Activated T-cell treated with anti-CD3 and anti-CD28 coated beads, Interleukin-2, amount 50 U/mL, for 48 hours (primary cell): Measurements from ENCODE around the gene ZNF837.
A peak's percentile ranks its signal among the peaks of the same experiment; 100 is the strongest.
"Not testable (repeated sequence)": the region's sequence is repeated elsewhere in the genome, so short reads cannot be mapped to it uniquely, and the experiment has no call there.

ENCODE experiments used
- DNase-seq, 2 experiments: peaks; one replicate each; pipeline ENCODE4 v3.0.0-alpha.2; 2020

ZNF837 gene

GRCh38 chr19:58350001-58350861 lies 30.6 kb downstream of the ZNF837 start:
- no peak for DNase-seq

DNA sequence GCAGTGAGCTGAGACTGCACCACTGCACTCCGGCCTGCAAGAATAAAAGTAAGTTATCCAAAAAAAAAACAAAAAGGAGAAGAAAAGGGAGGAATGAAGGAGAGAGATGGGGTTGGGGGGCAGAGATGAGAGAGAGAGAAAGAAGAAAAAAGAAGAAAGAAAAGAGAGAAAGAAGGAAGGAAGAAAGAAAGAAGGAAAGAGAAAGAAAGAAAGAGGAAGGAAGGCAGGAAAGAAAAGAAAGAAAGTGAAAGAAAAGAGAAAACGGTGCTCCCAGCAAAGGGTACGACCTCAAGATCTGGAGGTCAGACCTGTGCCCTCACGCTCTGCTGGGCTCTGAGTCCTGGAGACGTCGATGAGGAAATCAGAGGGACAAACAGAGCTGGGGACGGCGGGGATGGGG lies 31.2 kb downstream of the ZNF837 start:
- no peak for DNase-seq

DNA sequence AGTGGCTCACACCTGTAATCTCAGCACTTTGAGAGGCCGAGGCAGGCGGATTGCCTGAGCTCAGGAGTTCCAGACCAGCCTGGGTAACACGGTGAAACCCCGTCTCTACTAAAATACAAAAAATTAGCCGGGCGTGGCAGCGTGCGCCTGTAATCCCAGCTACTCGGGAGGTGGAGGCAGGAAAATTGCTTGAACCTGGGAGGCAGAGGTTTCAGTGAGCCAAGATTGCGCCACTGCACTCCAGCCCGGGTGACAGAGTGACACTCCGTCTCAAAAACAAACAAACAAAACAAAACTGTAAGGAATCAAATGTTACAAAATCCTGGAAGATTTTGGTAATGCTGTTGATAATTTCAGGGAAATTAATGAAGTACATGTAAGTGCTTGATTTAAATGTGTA lies 32.8 kb downstream of the ZNF837 start:
- not testable (repeated sequence) for DNase-seq

DNA sequence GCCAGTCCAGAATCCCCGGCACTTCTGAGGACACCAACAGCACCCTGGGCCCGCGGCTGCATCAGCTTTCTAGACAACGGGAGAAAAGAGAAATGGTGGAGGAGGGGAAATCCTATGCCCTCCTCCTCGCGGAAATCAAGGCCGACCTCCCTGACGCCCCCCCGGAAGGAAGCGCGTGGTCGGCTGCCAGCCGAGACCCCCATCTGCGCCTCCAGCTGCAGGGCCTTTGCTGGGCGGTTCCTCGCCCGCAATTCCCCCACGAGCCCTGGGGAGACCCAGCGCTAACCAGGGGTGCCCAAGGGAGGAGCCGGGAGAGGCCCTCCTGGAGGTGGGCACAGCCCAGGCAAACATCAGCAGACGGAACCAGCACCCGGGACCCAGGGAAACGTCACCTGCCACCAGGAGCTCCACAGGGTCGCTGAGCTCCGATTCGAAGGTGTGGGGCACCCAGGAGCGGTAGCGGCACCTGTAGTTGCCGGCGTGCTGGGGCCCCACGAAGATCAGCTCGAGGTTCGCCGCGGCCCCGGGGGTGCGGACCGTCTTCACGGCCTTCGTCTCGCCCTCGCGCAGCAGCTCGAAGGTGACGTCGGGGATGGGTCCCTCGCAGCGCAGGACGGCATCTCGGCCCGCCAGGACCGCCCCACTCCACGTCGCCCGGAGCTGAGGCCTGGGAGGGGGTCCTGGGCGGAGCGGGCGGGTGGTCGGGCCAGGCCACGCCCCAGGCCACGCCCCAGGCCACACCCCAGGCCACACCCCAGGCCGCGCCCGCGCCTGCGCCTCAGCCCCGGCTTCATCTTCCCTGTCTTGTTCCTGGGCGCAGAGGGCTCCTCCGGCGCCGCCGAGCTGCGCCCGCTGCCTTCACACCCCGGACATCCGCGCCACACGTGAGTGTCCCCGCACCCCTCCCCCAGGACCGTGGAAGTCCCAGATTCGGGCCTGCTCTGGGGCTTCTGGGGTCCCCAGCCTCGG lies 33.6 kb downstream of the ZNF837 start:
- DNase-seq, result peak; percentile 82 to 83

DNA sequence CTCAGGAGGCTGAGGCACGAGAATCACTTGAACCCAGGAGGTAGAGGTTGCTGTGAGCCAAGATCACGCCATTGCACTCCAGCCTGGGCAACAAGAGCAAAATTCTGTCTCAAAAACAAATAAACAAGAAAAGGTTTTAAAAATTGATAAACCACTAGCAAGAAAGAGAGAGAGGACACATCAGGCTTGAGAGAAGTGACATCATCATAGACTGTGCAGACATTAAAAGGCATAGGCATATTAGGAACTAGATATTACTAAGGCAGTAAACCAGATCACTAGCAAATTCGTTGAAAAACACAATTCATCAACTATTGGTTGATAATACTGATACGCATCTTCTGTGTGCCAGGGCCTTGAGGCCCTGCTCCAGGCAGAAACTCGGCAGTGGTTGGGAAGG lies 35.3 kb downstream of the ZNF837 start:
- DNase-seq, result no peak

DNA sequence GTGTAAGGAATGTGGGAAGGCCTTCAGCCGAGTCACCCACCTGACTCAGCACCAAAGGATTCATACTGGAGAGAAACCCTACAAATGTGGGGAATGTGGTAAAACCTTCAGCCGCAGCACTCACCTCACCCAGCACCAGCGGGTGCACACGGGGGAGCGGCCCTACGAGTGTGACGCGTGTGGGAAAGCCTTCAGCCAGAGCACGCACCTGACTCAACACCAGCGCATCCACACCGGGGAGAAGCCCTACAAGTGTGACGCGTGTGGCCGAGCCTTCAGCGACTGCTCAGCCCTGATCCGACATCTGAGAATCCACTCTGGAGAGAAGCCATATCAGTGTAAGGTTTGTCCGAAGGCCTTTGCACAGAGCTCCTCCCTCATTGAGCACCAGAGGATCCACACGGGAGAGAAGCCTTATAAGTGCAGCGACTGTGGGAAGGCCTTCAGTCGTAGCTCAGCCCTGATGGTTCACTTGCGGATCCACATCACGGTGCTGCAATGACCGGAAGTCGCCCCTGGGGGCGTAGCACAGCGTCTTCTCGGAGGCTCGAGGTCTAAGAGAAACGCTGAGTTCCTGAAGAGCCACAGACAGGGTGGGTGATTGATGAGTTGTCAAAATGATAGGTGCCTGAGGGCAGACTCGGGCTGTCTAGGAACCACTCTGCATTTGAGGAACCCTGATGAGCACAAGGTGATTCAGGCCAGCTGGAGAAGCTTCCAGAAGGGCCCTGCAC lies 41.8 kb downstream of the ZNF837 start:
- no peak for DNase-seq

DNA sequence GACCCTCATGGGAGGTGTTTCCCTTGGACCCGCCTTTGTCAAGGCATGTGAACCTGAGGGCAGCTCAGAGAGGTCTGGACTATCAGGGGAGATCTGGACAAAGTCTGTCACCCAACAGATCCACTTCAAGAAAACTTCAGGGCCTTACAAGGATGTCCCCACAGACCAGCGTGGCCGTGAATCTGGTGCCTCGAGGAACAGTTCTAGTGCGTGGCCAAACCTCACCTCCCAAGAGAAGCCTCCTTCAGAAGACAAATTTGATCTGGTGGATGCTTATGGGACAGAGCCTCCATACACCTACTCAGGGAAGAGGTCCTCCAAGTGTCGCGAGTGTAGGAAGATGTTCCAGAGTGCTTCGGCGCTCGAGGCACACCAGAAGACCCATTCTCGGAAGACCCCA lies 42.5 kb downstream of the ZNF837 start:
- no peak for DNase-seq

DNA sequence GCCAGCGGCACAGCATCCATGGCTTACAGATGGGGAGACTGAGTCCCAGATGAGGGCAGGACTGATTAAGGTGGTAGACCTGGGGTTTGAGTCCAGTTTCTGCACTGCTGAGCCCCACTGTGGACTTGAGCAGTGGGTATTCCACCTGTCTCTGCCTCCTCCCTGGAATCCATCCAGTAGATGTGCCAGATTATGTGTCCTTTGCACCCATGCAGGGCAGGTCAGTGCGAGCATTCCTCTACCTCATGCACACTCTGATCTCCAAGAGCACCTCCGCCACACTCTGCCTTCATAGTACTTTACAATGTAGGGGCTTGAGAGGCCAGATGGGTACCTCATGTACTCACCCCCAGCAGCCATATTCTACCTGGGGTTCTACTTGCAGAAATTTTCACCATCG lies 44.0 kb downstream of the ZNF837 start:
- no peak for DNase-seq

DNA sequence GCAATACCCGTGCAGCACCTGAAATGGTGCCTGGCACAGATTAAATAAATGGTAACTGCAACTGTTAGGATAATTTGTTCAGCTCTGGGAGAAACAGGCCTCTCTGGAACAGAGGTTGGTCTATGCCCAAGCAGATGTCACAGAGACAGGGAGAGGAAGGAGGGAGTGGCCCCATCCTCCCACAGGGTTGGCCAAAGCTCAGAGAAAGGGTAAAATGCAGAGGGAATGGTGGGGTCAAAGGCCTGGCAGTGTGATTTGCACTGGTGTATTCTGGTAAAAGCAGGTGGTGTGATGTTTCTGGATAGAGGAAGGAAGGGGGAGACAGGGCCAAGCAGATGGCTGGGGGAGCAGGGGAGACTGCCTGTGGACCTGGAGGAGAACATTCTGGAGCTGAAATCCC lies 44.6 kb downstream of the ZNF837 start:
- no peak for DNase-seq

- DNase-seq, result no peak
These were observed 45.2 kb downstream of the ZNF837 start for GRCh38 chr19:58335630-58336029.

GRCh38 chr19:58334691-58335249 lies 46.1 kb downstream of the ZNF837 start:
- DNase-seq, result no peak

DNA sequence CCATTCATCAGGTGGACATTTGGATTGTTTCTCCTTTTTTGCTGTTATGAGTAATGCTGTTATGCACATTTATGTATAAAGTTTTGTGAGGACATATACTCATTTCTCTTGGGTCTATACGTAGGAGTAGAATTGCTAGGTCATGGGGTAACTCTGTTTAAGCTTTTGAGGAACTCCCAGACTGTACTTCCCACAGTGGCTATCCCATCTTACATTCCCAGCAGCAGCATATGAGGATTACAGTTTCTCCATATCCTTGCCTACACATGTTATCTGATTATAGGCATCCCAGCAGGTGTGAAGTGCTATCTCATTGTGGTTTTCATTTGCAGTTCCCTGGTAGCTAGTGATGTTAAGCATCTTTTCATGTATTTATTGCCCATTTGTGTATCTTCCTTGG lies 48.1 kb downstream of the ZNF837 start:
- no peak for DNase-seq

DNA sequence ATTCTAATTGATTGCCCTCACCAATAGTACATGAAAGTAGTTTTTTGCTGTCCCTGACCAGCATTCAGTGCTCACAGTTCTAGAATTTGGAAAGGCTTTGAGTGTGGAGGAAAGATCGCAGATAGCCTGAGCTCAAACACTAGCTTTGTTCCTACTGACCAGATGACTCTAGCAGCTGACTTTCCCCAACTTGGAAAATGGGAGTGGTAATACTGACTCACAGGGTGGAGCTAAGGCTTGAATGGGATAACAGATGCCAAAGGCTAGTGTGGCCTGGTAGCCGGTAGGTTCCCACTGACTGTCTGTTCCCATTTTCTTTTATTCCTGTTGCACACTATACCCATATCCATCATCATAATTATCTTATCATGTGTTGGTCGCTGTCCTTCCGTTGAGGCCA lies 50.4 kb downstream of the ZNF837 start:
- no peak for DNase-seq

- peak; percentile 47 to 49 for DNase-seq
These were observed 51.8 kb downstream of the ZNF837 start for GRCh38 chr19:58328999-58329398.

DNA sequence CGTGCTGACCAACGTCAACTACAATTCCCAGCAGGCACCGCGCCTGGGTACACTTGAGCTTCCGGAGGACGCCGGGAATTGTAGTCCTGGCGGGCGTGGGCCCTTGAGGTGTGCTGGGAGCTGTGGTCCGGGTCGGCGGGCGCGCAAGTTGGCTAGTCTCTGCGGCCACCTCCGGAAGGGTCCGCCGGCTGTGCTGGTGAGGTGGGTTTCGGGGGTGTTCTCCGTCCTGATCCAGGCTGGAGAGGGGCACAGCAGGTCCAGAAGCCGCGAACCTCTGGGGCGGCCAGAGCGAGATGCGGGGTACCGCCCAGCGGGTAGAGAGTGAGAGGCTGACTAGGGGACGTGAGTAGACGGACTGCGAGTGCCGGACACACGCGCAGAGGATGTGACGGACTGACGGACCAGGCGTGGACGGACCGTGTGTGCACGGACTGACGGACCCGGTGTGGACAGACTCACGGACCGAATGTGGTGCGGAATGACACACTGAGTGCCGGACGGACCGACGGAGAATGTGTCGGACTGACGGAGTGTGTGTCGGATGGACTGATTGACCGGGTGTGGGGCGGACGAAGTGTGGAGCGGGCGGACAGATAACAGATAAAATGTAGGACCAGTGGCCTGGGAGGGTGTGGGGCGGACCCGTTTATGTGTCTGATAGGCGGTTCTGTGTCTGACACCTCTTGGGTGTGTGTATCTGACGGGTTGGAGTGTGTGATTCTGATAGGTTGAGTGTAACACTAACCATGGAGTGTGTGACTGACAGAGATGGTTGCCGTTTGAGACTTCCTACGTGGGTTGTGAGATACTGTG lies 53.7 kb downstream of the ZNF837 start, which contains the start of gene ZSCAN22:
Gene ZSCAN22, plus strand, starts transcription at position 81 of the 813 bp plus-strand sequence. CDS start 7,809 bp downstream, outside the sequence.
- DNase-seq, result peak; percentile 94

DNA sequence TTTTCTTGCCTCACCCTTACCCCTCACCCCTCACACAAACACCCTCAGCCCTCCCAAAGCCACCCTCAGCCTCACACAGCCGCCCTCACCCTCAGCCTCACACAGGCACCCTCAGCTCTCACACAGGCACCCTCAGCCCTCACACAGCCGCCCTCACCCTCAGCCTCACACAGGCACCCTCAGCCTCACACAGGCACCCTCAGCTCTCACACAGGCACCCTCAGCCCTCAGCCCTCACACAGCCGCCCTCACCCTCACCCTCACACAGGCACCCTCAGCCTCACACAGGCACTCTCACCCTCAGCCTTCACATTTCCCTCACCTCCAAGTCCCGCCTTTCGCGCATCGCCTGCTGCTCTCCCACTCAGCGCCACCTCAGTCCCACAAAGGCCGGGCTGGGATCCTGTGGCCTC lies 54.3 kb downstream of the ZNF837 start:
- no peak for DNase-seq

GRCh38 chr19:58325311-58326022 lies 55.4 kb downstream of the ZNF837 start:
- no peak for DNase-seq

GRCh38 chr19:58319241-58319640 lies 61.6 kb downstream of the ZNF837 start:
- DNase-seq, result no peak

- no peak for DNase-seq
These were observed 62.5 kb downstream of the ZNF837 start for GRCh38 chr19:58318297-58318696.
